HG03565 (cell line): ENCODE results near the gene MAP4K1.
"Not testable (repeated sequence)": the region's sequence is repeated elsewhere in the genome, so short reads cannot be mapped to it uniquely, and the experiment has no call there.

ENCODE experiments used
- ATAC-seq: cut with Tn5 transposase; IDR thresholded peaks from one replicate; pipeline ENCODE4 v1.9.1; 2021; ENCODE audit warnings: mild to moderate bottlenecking, moderate library complexity; ENCODE audit not compliant: unreplicated experiment

Gene MAP4K1

DNA sequence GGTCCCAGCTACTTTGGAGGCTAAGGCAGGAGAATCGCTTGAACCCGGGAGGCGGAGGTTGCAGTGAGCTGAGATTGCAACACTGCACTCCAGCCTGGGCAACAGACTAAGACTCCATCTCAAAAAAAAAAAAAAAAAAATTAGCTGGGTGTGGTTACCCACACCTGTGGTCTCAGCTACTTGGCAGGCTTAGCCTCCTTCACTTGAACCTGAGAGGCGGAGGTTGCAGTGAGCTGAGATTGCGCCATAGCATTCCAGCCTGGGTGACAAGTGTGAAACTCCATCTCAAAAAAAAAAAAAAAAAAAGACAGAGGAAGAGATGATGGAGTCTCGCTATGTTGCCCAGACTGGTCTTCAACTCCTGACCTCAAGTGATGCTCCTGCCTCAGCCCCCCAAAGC, 38.4 kb downstream of the MAP4K1 start:
- not testable (repeated sequence) for ATAC-seq

DNA sequence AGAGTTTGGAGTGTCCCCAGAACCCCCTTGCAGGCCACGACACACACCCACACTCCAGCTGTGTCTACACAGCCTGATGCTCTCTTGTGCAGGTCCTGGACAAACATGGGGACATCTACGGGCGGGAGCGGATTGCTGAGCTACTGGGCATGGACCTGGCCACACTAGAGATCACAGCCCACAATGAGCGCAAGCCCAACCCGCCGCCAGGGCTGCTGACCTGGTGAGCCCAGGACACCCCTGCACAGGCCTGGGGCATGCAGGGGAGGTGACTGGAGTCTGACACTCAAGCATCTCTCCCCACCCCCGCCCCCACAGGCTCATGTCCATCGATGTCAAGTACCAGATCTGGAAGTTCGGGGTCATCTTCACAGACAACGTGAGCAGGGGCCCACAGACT, 39.9 kb downstream of the MAP4K1 start:
- no peak for ATAC-seq

DNA sequence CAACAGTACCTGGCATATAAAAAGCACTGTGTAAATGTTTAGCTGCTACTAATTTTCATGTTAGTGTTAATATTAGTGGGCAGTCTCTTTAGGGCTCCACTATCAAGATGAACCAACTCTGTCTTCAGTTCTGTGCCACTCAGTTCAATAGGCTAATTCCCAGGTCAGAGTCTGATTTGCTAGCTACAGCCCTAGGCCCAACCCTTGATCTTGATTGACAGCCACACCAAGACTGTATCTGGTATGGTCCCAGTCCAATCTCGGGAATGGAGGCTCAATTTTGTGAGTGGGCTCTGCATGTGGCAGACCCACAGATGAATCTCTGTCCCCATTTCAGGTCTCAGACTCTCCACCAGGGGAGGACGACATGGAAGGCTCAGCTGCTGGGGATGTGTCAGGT, 46.1 kb downstream of the MAP4K1 start:
- no peak for ATAC-seq

DNA sequence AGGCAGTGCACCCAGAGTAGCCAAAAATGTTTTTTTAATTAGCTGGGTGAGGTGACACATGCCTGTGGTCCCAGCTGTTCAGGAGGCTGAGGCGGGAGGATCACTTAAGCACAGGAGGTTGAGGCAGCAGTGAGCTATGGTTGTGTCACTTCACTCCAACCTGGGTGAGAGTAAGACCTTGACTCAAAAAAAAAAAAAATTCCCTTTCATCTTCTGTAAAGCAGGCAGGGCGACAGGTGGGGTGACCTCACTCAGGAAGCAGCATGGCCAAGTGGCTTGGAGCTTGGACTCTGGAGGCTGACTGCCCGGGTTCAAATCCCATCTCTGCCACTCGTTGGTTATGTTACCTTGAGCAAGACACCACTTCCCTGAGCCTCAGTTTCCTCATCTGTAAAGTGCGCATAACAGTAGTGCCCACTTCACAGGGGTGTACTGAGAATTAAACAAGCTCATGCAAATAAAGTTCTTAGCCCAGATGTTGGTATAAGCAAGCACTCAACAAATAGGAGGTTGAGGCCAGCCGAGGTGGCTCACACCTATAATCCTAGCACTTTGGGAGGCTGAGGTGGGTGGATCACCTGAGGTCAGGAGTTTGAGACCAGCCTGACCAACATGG, 48.3 kb downstream of the MAP4K1 start:
- no peak for ATAC-seq

DNA sequence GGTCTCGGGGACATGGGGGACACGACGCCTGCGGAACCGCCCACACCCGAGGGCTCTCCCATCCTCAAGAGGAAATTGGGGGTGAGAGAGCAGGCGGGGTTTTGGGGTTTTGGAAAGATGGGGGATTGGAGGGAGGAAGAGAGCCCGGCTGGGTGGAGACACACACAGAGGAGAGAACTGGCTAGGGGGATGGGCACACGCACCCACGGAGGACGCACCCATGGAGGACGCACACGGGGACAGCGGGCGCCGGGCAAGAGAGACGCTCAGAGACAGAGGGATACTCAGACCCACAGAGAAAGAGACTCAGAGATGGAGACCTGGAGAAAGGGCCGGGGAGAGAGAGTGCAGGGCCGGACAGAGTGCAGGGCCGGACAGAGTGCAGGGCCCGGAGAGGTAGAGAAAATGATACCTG, 52.1 kb downstream of the MAP4K1 start:
- no peak for ATAC-seq

DNA sequence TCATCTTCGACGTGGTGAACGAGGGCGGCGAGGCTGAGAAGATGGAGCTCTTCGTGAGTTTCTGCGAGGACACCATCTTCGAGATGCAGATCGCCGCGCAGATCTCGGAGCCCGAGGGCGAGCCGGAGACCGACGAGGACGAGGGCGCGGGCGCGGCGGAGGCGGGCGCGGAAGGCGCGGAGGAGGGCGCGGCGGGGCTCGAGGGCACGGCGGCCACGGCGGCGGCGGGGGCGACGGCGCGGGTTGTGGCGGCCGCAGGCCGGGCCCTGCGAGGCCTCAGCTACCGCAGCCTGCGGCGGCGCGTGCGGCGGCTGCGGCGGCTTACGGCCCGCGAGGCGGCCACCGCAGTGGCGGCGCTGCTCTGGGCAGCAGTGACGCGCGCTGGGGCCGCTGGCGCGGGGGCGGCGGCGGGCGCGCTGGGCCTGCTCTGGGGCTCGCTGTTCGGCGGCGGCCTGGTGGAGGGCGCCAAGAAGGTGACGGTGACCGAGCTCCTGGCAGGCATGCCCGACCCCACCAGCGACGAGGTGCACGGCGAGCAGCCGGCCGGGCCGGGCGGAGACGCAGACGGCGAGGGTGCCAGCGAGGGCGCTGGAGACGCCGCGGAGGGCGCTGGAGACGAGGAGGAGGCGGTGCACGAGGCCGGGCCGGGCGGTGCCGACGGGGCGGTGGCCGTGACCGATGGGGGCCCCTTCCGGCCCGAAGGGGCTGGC, 52.6 kb downstream of the MAP4K1 start:
- ATAC-seq = no peak

DNA sequence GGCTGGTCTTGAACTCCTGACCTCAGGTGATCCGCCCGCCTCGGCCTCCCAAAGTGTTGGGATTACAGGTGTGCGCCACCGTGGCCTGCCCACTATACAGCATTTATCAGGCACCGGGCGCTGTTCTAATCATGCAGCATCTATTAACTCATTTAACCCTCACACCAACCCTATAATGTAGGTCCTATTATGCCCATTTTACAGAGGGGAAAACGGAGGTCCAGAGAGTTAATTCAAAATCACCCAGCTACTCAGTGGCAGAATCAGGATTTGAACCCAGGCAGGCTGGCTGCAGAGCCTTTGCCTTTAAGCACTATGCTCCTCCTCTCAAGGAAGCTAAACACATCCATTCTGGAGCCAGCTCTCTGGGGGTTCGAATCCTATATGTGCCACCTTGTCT, 54.3 kb downstream of the MAP4K1 start:
- ATAC-seq = no peak

DNA sequence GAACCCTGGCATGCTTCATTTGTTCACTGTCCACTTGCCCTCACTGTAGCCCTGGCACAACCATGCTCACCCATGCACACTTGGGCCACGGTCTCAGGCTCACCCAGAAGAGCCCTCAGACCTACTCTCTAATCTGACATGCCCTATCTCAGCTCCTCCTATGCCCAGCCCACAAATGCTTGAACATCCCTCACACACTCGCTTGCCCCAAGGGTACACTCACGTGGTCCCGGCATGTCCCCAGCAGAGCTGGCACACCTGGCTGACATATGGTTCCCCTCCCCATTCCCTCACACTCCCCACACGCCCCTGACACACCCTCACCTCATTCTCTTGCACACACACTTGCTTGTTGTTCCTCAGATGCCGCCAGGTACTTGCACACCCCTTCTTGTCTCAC, 55.7 kb downstream of the MAP4K1 start:
- no peak for ATAC-seq

DNA sequence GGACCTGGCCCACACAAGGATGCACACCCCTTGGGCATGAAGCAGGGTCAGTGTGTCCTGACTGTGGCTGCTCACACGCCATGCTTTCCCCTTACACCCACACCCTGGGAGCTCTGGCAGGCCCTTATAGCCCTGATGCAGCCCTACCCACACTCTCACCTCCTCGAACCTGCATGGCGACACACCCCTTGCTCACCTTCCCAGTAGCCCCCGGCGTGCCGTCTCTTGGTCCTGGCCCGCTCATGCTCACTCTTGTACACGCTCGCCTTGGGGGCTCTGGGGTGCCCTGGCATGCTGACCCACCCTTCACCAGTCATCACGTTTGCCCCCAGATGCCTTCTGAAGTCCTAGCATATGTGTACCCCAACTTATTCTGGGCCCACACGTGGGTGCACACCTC, 56.1 kb downstream of the MAP4K1 start:
- ATAC-seq = no peak

DNA sequence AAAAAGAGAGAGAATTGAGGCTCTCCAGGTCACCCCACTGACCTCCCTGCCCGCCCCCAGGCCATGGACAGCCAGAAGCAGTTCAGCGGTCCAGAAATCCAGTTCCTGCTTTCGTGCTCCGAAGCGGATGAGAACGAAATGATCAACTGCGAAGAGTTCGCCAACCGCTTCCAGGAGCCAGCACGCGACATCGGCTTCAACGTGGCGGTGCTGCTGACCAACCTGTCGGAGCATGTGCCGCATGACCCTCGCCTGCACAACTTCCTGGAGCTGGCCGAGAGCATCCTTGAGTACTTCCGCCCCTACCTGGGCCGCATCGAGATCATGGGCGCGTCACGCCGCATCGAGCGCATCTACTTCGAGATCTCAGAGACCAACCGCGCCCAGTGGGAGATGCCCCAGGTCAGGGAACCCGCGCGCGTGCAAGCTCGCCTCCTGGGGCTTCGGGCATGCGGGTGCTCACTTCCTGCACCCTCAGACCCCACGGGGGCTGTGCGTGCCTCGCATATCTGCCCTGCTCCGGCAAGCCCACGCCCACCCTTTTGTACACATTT, 56.6 kb downstream of the MAP4K1 start:
- ATAC-seq = no peak

DNA sequence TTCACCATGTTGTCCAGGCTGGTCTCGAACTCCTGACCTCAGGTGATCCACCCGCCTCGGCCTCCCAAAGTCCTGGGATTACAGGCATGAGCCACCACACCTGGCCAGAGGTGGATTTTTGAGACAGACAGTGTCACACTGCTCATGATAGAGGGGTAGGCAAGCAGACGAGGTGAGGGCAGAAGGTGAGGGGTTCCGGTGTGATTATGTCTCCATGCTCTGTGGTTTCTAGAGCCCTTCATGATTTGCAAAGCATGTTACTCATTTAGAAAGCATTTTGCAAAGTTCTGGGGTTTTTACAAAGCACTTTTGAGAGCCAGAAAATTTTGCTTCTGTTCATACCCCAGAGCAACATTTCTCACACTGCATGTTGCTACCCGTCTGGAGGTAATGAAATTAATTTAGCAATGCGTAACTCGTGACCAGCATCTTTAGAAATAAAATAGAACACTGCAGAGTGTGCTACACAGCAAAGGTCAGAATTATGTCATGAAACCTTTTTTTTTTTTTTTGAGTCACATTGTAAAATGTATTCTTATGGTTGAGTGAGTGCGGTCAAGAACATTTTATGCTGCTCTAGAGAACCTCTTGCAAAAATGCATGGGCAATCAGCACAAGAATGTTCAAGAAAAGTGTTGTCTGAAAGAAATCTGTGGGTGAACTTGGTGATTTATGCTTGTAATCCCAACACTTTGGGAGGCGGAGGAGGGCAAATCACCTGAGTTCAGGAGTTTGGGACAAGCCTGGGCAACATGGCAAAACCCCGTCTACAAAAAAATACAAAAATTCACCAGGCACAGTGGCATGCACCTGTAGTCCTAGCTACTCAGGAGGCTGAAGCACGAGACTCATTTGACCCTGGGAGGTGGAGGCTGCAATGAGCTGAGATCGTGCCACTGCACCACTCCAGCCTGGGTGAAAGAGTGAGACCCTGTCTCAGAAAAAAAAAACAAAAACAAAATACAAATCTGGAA, 58.0 kb downstream of the MAP4K1 start:
- ATAC-seq = peak; percentile 73

DNA sequence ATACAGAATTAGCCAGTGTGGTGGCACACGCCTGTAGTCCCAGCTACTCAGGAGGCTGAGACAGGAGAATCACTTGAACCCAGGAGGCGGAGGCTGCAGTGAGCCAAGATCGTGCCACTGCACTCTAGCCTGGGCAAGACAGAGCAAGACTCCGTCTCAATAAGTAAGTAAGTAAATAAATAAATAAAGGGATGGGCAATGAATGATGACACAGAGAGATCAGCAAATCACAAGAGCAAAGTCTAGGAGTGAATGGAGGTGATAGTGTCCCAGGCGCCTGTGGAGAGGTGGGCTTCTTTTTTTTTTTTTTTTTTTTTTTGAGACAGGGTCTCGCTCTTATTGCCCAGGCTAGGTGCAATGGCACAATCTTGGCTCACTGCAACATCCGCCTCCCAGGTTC, 58.8 kb downstream of the MAP4K1 start:
- ATAC-seq = not testable (repeated sequence)

DNA sequence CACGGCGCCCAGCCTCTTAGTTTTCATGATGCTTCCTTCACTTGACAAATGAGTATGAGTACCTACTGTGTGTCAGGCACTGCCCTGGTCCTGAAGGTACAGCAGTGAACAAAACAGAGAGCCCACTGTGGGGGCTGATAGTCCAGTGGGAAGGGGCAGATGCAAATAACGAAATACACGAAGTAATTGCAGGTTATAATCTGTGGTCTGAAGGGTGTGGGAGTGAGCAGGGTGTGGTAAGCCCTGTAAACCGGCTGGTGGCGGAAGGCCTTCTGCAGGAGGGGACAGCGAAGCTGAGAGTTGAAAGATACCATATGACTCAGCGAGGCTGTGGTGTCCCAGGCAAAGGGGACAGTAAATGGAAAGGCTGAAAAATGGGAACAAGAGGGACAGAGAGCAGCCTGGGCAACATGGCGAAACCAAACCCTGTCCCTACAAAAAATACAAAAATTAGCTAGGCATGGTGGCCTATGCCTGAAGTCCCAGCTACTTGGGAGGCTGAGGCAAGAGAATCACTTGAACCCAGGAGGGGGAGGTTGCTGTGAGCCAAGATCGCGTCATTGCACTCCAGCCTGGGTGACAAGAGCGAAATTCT, 60.5 kb downstream of the MAP4K1 start:
- ATAC-seq = no peak

DNA sequence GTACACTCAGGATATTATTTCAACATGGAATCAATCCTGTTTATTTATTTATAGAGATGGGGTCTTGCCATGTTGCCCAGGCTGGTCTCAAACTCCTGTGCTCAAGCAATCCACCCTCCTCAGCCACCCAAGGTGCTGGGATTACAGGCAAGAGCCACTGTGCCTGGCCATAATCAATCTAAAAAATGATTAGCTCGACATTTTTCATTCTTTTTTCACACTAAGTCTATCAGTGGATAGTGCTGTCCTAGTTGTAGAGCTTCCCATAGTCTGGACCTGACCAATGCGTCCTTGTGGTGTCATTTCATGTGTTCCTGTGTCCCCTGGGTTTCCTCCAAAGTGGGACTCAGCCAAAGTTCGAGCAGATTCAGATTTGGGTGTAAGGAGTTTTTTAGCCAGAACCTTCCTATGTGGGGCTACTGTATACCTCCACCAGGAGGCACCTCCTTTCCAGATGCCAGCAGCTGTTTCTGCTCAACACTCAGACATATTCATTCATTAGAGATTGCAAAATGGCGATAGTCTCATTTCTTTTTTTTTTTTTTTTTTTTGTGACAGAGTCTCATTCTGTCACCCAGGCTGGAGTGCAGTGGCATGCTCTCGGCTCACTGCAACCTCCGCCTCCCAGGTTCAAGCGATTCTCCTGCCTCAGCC, 61.1 kb downstream of the MAP4K1 start:
- no peak for ATAC-seq

DNA sequence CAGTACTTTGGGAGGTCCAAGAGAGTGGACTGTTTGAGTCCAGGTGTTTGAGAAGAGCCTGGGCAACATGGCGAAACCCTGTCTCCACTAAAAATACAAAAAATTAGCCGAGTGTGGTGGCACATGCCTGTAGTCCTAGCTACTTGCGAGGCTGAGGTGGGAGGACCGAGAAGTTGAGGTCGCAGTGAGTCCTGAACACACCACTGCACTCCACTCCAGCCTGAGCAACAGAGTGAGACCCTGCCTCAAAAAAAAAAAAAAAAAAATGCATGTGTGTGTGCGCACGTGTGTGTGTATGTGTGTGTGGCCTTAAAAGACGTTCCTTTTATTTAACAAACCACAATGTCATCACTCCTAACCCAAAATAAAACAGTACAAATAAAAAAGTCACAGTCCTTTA, 62.6 kb downstream of the MAP4K1 start:
- ATAC-seq = no peak

DNA sequence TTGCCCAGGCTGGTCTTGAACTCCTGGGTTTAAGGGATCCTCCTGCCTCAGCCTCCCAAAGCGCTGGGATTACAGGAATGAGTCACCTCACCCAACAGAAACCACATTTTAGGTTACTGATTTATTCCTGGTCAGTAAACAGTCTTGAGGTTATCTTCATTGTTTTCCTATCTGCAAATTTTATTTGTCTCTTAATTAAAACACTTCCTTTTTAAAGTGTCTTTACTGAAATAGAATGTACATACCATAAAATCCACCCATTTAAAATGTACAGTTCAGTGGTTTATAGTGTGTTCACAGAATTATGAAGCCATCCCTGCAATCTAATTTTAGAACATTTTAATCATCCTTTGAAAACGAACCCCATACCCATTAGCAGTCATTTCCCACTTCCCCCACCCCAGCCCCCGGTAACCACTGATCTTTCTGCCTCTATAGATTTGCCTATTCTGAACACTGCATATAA, 63.0 kb downstream of the MAP4K1 start:
- ATAC-seq = no peak

DNA sequence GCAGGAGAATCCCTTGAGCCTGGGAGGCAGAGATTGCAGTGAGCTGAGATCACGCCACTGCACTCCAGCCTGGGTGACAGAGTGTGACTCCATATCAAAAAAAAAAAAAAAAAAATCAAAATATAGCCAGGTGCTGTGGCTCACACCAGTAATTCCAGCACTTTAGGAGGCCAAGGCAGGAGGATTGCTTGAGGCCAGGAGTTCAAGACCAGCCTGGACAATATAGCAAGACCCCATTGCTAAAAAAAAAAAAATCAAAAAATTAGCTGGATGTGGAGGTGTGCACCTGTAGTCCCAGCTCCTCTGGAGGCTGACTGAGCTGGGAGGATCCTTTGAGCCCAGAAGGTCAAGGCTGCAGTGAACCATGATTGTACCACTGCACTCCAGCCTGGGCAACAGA, 64.5 kb downstream of the MAP4K1 start:
- not testable (repeated sequence) for ATAC-seq

DNA sequence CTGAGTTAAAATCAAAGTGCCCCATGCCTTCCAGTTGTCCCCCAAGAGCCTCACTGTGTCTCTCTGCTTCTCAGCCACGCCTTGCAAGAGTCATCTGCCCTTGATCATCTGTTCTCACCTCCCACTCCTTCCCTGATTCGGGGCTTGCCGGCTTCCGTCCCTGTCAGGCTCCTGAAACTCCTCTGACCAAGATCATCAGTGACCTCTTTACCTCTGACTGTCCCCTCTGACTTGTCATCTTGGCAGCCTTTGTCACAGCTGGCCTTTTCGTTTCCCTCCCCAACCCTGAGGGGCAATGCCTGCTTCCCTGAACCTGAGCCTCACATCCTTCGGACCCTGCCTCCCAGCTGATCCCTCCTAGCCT, 66.3 kb downstream of the MAP4K1 start:
- no peak for ATAC-seq

DNA sequence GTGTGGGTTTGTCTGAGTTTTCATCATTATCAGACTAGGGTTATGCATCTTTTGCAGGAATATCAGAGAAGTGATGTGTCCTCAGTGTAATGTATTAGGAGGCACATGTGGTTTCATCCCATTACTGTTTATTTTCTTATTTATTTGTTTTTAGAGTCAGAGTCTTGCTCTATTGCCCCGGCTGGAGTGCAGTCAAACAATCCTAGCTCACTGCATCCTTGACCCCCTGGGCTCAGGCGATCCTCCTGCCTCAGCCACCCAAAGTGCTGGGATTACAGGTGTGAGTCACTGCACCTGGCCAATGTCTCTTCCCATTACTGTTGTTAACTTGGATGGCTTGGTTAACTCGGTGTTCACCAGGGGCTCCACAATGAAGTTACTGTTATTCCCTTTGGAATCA, 67.4 kb downstream of the MAP4K1 start:
- no peak for ATAC-seq

DNA sequence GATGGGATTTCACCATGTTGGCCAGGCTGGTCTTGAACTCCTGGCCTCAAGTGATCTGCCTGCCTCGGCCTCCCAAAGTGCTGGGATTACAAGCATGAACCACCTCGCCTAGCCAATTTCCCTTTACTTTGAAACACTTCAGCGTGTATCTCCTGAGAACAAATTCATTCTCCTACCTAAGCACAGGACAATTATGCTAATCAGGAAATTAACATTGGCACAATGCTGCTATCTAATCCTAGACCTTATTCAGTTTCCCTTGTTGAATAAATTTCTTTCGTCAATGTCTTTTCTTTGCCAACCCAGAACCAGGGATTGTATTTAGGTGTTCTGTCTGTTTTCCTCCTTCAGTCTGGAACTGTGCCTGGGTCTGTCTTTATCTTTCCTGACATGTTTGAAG, 67.8 kb downstream of the MAP4K1 start:
- ATAC-seq = no peak
